CD4-positive, alpha-beta T cell treated with Interleukin-21 for 1 hour (primary cell): ENCODE measurements around the gene HSPA12A.

Experiments
- DNase-seq: peaks from one replicate; pipeline ENCODE4 v3.0.0-alpha.2; 2020

HSPA12A gene

DNA sequence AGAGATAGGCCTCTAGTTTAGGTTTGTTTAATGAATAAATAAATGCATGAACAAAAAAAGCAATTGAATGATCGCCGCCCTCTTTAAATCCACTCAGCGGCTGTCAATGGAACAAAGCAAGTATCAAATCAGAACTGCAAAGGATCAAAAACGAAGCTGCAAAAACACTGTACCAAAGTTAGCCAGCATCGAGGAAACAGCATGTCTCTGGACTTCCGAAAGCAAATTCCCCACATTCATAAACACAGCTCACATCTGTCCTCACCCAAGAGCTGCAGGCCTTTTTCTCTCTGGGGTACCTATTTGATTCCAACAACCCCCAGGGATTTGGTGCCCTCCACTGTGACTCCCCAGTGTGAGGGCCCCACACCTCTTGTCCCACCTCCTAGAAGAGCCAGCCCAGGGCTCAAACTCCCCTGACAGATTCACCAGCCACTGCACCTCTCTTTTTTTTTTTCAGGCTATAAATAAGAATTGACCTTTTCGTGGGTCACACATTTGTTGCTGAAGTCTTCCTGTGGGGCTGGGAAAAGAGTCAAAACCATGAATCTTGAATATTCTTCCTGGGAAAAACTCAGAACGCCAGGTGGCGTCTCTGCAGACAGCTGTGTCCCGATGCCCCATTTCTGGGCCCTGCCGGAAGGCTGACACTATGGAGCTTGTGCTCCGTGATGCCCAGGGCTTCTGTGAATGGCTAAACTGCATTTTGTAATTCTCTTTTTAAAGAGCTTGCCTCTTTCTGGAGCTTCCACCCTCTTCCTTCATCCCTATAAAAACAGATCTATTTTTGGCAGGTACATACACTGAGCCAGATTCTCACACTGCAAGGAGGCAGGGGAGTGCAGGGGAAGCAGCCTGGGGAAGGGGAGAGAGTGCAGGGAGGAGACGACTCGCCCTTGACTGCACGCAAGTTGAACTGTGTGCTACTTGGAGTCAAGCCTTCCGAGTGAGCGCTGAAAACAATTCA lies 51.7 kb downstream of the HSPA12A start:
- DNase-seq: no peak

DNA sequence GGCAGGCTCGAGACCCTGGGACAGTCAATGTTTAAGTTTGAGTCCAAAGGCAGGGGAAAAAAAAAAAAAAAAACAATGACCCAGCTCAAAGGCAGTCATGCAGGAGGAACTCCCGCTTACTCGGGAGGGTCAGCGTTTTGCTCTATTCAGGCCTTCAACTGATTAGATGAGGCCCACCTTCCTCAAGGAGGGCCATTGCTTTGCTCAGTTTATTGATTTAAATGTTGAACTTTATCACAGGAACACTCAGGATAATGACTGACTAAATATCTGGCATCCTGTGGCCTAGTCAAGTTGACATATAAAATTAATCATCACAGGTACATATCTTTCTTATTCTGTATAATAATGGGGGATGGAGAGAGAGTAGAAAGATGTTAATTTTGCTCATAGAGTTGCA lies 52.6 kb downstream of the HSPA12A start:
- DNase-seq: no peak

DNA sequence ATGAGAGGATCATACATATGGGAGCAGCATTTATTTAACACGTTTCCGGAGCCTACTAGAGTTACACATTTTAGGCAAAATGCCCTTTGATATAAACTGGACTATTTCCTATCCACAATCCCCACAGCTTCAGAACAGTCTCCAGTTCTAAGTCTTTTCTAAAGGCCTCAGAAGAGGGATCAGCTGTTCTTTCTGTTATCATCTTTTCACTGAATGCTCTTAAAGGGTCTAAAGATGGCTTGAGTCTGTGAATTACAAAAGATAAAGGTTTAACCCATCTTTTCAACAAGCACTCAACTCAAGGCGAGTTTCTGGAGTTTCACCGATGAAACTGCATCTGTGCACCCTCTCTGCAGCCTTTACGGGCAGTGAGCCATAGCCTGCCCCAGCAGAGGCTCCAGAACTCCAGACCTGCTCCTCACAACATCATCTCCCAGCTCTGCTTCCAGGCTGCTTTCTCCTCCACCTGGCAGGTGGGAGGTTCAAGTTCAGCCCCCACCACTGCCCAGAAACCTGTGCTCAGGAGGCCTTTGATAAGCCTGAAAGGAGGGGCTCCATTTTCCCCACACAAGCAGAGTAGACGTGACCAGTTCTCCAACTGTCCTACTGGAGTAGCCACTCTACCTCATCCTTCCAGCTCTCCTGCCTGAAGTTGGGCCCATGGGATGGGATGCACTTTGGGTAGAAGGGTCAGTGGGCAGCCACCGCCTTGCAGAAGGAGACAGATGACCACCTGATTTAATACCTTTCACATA lies 53.4 kb downstream of the HSPA12A start:
- DNase-seq: no peak

DNA sequence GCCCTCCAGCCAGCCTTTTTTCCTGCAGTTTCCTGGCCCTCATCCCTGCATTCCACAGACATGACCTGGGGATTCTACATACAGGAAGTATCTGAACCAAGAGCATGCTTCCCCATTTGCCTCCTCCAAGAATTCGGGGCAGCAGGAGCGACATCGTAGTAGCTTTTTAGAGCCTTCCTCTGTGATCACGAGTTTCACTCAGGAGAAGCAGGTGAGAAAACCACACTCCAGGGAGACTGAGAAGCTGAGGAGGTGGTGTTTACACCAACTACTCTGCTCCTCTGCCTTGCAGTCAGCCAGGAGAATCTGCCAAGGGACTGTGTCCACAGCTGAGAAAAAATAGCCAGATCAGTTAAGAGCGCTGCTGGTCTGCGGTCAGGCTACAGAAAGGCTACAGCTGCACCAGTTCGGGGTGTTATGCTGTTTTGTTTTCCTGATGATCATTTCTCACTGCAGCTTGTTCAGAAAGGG lies 54.1 kb downstream of the HSPA12A start:
- no peak for DNase-seq

DNA sequence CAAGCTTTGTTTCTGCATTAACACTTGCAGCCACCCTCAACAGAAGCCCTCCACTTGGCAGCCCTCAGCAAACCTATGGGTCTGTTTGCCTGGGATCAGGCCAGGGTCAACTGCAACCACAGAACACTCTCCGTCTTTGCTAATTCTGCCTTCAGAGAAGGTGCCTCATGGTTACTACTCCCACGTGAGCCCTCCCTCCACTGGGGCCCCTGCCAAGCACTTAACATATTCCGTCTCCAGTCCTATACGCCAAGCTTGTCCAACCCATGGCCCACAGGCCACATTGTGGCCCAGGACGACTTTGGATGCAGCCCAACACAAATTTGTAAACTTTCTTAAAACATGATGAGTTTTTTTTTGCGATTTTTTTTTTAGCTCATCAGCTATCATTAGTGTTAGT lies 54.7 kb downstream of the HSPA12A start:
- DNase-seq: no peak

DNA sequence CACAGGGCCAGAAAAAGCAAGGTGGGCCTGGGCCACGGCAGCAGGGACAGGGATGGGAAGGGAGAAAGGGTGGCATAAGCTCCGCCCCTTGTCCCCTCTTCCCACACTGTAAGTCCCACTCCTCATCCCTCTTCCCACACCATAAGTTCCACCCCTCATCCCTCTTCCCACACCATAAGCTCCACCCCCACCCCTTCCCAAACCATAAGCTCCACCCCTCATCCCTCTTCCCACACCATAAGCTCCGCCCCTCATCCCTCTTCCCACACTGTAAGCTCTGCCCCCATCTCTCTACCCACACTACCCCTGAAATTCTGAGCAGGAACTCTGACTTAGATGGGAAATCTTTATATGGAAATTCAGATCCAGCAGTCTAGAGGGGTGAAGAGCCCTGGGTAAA lies 55.7 kb downstream of the HSPA12A start:
- no peak for DNase-seq

DNA sequence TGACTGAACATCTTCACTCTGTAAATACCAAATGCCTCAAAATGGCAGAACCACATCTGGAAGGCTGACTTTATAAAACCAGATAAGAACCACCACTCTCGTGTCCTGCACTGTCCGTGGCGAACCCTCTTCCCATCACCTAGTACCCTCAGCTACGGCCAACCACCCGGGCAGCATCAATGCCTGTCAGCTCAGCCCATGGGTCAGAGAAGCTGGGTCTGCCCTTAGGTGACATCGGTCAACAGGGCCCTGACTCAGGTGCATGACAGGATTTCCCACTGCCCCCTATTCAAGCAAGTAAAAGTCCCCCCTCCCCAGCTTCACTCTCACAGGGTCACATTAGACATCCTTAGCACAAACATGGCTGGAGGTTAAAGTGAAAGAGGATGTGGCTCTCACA lies 56.6 kb downstream of the HSPA12A start:
- no peak for DNase-seq

DNA sequence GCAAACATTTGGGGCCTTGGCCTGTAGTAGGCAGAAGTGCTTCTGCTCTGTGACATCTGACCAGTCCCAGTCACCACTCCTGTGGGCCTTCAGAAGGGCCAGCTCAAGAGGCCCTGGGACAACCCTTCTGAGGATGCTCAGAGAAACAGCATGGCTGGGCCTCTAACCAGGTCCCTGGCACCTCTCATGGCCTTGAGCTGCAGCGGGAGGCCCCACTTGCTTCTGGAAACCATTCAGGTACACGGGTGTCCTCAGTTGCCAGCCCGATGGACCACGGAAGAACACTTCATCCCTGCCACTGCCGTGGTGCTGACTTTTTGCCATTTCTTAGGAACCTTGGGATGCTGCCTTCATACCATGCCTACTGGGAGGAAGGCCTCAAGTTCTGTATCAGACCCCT lies 57.6 kb downstream of the HSPA12A start:
- DNase-seq: no peak

DNA sequence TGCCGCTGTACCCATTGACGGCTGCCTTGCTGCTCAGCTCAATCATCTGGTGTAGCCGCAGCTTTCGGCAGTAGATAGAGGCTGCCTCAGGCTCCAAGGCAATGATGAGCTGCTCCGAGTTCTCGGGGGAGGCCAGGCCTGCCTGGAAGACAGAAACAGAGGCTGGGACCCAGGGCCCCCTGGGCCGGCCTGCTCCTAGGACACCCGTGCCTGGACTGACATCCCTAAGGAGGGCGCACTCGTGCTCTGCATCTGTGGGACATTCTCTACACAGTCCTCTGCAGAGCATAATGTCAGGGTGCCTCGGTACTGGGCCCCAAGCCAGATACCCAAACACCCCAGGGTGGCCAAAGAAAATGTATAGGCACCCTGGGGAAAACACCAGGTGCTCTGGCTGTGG lies 58.5 kb downstream of the HSPA12A start:
- no peak for DNase-seq

DNA sequence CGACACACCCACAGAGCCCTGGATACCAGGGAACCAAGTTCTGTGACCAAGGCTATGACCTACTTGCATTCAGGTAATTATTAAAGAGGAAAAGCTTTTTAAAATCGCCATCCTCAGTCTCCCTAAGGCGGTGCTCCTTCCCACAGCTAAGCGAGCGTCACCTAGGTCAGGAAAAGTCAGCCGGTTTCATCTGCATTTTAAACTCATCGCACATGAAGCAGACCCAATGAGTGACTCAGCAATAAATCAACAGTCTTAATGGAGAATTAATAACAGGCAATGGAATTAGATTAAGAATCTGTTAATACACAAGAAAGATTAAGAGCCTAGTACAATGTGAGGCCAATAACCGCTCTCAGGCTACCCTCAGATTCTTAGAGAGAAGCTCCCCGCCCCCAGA lies 59.2 kb downstream of the HSPA12A start:
- no peak for DNase-seq

DNA sequence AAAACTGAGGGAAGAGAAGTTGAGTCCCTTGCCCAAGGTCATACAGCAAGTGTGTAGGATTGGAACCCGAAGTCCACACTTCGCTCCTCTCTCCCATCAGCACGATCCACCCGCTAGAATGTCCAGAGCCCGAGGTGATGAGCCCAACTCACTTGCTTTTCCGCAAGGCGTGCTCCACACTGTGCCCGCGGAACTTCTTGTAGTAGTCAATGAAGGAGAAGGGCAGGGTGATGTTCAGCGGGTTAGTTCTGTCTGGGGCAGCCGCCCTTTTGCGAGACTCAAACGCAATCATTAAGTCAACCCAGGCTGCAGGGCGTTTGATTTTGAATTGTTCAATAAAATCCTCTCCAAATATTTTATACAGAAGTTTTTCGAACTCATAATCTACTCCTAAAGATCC lies 63.0 kb downstream of the HSPA12A start:
- DNase-seq: no peak

DNA sequence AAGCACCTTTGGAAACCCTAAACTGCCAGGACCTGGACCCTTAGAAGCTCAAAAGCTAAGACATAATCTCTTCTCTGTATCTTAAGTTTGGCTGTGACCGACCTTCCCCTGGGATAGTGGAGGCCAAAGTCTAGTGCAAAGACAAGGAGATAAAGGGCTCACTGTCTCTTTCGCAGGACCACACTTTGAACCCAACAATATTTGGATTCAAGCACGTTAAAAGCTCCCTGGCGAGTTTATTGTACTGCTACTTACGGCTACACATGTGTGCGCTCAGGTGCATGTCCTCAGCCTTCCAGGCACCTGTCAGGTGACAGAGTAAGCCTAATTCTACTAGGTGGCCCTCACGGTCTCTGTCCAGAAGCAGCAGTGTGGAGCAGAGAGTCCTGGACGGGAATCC lies 65.7 kb downstream of the HSPA12A start:
- no peak for DNase-seq

DNA sequence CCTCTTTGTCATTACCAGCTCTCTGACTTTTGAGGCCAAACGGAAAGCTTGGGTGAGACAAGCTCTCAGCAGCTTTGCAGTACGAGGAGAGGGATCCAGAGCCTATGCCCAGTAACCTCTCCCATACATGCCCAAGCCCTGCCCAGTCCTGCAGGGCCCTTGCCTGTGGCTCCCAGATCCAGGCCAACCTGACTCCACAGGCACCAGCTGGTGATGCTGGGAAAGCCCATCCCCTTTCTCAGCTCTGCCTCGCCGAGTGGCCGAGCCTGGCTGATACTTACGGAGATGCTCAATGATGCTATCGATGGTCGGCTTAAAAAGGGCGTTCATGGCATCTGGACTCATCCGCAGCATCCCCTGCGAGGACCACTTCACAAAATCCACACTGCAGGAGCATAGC lies 66.2 kb downstream of the HSPA12A start:
- DNase-seq: no peak

DNA sequence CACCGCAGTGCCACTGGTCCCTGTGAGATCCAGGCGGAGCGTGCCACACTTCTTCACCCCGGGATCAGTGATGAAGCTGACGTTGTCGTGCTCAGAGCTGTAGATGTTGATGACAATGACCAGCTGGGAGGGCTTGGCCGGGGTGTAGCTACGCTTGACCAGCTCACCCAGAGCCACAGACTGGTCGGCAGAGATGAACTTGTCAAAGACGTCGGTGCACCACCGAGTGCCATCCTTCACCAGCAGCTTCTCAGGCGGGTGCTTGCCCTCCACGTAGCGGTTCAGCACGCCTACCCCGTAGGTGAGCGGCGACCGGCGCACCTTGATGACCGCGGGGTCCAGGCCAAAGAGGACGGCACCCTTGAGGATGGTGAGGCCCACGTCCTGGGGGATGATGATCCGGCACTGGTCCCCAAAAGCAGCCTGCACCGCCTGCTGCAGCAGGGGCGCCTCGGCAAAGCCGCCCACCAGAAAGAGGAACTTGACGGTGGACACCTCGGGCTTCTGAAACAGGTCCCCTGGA lies 67.4 kb downstream of the HSPA12A start:
- DNase-seq: no peak

DNA sequence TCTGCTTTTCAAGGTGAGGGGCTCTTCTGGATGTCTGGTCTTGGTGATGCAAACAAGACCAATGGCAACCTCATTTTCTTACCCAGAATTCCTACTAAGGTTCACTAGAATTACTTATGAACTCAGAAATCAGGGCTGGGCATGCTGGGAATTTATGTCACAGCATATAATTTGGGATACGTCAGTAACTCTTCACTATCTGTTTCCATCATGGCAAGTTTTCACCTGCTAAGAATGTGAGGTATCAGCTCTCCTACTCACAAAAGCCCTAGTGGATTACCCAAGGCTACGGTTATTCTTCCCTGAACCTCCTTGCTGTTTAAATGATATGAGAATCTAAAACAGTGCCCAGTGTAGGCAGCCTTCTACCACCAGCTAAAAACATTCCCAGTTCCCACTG lies 68.5 kb downstream of the HSPA12A start:
- DNase-seq: no peak

DNA sequence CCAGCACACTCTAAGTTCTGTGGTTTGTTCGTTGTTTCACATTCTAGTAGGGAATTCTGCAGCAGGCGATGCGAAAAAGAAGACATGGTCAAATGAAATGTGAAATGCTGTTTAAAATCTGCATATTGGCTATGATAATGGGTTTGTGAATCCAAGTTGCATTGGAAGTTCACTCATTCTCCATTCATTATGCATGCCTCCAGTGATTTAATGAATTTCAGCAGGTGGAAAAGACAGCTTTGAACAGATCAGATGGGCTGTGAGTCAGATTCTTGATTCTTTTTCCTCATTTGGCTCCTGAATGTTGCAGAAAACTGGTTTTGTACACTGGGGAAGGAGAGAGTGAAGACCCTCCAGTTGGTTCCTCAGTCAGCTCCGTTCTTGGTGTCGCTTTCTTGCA lies 69.5 kb downstream of the HSPA12A start:
- no peak for DNase-seq

DNA sequence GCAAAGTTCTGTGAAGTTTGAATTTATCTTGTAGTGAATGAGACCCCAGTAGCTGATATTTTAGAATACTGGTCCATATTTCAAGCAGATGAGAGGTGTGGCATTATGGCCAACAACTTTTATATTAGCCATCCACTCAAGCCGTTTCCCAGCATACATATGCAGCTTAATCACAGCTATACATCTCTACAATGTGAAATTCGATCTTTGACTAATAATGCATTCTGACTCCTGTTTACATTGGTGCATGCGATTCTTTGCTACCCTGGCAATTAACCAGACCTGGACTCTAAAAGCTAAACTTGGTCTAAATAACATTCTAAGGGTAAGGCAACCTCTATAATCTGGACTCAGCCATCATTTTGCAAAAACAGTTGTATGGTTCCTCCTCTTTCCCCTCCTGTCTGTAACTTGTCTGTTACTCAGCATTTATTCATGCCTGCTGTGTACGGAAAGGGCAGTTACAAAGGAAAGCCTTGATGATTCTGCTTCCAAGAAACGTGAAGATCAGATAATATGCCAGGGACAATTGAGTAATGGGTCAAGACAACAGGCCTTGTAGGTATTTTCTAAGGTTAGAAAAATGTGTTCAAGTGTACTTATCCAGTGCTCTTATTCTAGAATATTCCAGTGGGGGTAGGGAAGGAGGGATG lies 71.0 kb downstream of the HSPA12A start:
- DNase-seq: no peak

DNA sequence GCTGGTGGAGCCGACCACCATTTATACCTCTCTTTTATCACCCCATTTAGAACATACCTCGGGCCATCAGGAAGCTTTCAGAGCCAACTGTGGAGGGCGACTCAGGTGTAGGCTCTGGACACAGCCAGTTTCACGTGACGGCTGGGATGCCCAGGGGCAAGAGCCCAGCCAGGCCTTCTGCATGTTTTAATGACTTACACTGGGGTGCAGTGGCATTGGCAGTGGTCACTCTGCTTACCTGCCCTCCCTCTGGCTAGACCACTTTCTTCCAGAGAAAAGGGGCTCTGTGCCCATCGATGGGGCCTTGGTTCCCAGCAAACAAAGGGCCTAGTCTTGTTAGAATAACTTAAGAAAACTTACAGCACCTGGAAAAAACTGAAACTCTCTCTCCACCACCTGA lies 71.7 kb downstream of the HSPA12A start:
- no peak for DNase-seq

DNA sequence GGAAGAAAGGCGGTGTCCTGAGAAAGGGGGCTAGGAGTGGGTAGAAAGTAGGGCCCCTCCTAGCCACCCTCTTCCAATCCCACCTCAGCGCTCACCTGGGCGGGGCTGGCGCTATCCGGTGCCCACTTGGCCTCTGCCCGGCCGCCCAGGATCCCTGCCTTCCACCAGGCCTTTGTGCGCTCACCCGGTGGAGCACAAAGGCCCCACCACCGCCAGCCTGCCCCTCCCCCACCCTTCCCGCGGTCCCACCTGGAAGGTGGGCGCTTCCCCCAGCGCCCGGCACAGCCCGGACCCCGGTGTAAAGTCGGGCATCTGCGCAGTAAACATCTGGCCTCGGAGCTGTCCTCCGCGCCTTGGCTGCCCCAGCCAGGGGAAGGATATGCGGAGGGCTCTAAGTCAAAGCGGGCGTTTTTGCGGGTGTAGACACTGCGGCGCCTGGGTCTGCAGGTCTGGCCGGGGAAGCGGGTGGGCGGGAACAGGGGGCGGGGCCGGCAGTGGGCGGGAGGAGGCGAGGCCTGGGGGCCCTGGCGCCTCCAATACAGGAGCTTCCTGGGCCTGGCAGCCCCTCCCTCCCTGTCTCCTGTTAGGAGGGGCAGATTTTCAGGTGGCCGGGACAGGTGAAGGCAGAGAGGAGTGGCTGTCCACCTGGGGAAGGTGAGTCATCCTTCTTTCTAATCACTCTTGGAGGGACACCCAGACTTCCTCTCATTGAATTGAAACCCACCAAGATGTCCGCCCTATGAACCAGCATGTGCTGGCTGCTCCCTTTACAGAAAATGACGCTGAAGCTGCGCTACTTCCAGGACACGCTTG lies 72.3 kb downstream of the HSPA12A start:
- no peak for DNase-seq

DNA sequence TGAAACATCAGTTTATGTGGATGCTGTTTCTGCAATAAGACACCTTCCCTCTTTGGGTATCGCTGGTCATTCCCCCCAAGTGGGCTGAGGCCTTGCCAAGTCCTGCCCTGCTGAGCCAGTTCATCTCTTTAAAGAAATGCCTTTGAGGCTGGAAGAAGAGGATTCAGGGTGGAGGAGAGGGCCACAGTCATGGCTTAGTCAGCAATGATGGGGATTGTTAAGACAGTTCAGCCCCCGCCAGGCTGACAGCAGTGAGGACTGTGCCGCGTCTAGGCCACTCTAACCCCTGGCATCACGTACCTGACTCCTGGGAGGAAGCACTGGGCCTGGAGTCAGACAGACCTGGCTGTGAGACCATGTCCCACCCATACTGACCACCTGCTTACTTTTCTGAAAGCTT lies 73.3 kb downstream of the HSPA12A start:
- DNase-seq: no peak

DNA sequence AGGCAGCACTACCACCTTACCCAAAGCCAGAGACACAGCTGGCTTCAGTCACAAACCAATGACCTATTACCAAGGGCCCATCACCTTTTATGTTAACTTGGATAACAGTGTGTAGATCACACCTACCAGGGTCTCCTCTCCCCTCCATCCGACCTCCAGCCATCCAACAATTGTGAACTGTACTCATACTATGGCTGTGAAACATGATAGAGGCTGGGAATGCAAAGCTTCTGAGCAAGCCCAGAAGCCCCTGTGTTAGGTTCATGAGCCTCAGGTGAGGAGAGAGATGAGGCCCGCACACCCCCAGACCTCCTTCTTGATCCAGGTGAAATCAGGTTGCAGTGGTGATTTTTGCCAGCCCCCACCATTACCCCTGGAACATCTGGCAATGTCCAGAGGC lies 73.9 kb downstream of the HSPA12A start:
- no peak for DNase-seq

DNA sequence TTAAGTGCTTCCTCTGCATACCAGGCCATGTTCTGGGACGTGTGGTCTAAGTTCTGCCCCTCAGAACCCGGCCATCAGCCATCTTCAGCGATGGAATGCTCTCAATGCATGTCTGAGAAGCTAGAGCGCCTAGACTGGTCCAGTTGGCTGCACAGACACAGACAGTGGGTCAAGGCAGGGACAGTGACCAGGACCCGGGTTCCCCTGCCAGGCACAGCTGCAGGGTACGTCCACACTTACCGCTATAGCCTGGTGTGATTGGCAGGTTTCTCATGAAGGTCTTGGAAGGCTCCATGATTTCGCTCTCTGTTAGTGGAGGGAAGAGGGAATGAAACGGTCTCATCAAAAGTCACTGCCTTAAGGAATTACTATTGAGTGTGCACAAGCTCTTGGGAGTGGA lies 74.3 kb downstream of the HSPA12A start:
- DNase-seq: no peak

DNA sequence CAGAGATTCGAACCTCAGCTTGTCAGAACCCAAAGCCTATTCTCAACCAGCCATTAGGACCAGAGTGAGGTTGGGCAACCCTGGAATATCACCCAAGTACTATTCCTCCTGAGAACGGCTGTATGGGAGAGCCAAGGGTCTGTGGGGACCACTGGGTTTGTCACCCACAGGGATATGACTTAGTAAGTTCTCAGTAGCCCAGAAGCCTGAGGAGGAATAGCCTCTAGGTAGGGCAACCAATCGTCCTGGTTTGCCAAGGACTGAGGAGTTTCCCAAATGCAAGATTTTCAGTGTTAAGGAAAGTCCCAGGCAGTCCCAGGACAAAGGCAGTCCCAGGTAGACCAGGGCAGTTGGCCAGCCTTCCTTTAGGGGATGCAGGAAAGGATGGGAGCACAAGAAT lies 74.9 kb downstream of the HSPA12A start:
- DNase-seq: no peak
